Mammary epithelial cell (primary cell): ENCODE results near the gene CAND2.

ENCODE experiments used
- EZH2 ChIP-seq: IDR thresholded peaks from 2 replicates; pipeline ENCODE4 v1.6.1; 2012; ENCODE audit warnings: low read length, inconsistent platforms, borderline replicate concordance
- TF ChIP-seq, protein P1 (sequence below), 2 donors: IDR thresholded peaks in 1 of 2; conservative IDR thresholded peaks in 1 of 2; 2 replicates each; pipeline ENCODE4 v1.5.1; 2011 to 2012; ENCODE audit warnings: inconsistent platforms in 2 of 2, low read length in 2 of 2, mild to moderate bottlenecking in 2 of 2, control low read depth in 1 of 2, low read depth in 1 of 2; ENCODE audit not compliant: insufficient read depth in 1 of 2; ENCODE audit errors: extremely low read depth in 1 of 2

DNA sequence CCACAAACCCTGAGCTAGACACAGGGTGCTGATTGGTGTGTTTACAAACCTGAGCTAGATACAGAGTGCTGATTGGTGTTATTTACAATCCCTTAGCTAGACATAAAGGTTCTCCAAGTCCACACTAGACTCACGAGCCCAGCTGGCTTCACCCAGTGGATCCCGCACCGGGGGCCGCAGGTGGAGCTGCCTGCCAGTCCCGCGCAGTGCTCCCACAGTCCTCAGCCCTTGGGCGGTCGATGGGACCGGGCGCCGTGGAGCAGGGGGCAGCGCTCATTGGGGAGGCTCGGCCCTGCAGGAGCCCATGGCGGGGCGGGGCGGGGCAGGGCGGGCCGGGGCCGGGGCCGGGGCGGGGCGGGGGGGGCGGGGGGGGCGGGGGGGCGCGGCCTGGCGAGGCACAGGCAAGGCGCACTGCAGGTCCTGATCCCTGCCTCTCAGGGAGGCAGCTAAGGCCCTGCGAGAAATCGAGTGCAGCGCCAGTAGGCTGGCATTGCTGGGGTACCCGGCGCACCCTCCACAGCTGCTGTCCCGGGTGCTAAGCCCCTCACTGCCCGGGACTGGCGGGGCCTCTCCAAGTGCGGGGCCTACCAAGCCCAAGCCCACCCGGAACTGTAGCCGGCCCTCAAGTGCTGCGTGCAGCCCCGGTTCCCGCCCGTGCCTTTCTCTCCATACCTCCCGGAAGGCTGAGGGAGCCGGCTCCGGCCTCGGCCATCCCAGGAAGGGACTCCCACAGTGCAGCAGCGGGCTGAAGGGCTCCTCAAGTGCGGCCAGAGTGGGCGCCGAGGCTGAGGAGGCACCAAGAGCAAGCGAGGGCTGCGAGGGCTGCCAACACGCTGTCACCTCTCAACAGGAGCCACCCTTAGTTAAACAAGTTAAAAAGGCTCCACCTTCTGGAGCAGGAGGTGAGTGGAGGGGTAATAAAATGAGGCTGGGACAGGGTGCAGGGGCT is 27.6 kb upstream of the CAND2 start:
- TF ChIP-seq, protein P1, sequence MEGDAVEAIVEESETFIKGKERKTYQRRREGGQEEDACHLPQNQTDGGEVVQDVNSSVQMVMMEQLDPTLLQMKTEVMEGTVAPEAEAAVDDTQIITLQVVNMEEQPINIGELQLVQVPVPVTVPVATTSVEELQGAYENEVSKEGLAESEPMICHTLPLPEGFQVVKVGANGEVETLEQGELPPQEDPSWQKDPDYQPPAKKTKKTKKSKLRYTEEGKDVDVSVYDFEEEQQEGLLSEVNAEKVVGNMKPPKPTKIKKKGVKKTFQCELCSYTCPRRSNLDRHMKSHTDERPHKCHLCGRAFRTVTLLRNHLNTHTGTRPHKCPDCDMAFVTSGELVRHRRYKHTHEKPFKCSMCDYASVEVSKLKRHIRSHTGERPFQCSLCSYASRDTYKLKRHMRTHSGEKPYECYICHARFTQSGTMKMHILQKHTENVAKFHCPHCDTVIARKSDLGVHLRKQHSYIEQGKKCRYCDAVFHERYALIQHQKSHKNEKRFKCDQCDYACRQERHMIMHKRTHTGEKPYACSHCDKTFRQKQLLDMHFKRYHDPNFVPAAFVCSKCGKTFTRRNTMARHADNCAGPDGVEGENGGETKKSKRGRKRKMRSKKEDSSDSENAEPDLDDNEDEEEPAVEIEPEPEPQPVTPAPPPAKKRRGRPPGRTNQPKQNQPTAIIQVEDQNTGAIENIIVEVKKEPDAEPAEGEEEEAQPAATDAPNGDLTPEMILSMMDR (conservative IDR thresholded peaks at IDR 0.05 in 1 of 2, IDR thresholded peaks at IDR 0.05 in 1 of 2; ENCODE audit: extremely low read depth in 1 of 2, insufficient read depth in 1 of 2, low read depth in 1 of 2, low read length in 2 of 2), result no peak
- TF ChIP-seq EZH2, result no peak
